DND-41 (cell line): ENCODE data around the gene PITPNC1.

Experiments used
- EZH2 ChIP-seq: IDR thresholded peaks from 3 replicates; pipeline ENCODE4 v1.6.1; 2012; ENCODE audit warnings: borderline replicate concordance, low read depth, mild to moderate bottlenecking, moderate library complexity, low read length, inconsistent platforms; ENCODE audit not compliant: severe bottlenecking
- TF ChIP-seq, protein P1 (sequence below): IDR thresholded peaks from 2 replicates; pipeline ENCODE4 v1.5.1; 2012; ENCODE audit warnings: borderline replicate concordance, low read length, moderate library complexity, mild to moderate bottlenecking; ENCODE audit not compliant: poor library complexity, severe bottlenecking; ENCODE audit errors: extremely low read depth

DNA sequence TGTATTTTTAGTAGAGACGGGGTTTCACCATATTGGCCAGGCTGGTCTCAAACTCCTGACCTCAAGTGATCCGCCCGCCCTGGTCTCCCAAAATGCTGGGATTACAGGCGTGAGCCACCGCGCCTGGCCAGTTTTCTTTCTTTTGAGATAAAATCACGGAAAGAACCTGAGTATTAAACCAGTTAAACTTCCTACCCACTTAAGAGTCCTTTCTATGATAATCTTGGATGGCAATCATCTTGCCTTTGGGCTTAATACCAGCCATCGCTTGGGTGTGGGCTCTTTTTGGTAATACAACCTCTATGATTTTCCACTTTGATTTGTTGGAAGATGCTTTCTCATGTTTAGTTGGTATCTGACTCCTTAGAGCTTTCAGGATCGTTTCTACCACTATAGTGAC is 24.0 kb downstream of the PITPNC1 start:
- TF ChIP-seq, protein P1, sequence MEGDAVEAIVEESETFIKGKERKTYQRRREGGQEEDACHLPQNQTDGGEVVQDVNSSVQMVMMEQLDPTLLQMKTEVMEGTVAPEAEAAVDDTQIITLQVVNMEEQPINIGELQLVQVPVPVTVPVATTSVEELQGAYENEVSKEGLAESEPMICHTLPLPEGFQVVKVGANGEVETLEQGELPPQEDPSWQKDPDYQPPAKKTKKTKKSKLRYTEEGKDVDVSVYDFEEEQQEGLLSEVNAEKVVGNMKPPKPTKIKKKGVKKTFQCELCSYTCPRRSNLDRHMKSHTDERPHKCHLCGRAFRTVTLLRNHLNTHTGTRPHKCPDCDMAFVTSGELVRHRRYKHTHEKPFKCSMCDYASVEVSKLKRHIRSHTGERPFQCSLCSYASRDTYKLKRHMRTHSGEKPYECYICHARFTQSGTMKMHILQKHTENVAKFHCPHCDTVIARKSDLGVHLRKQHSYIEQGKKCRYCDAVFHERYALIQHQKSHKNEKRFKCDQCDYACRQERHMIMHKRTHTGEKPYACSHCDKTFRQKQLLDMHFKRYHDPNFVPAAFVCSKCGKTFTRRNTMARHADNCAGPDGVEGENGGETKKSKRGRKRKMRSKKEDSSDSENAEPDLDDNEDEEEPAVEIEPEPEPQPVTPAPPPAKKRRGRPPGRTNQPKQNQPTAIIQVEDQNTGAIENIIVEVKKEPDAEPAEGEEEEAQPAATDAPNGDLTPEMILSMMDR, result no peak
- no peak for TF ChIP-seq EZH2
